HUDEP-2 (cell line): ENCODE data around the gene FBXL3.

Experiments
- DNase-seq, 76 experiments: peaks; one replicate each; lab custom pipeline; 2025; ENCODE audit not compliant: unreplicated experiment in 76 of 76; lab: John Stamatoyannopoulos, UW

FBXL3 gene, protein sequence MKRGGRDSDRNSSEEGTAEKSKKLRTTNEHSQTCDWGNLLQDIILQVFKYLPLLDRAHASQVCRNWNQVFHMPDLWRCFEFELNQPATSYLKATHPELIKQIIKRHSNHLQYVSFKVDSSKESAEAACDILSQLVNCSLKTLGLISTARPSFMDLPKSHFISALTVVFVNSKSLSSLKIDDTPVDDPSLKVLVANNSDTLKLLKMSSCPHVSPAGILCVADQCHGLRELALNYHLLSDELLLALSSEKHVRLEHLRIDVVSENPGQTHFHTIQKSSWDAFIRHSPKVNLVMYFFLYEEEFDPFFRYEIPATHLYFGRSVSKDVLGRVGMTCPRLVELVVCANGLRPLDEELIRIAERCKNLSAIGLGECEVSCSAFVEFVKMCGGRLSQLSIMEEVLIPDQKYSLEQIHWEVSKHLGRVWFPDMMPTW

DNA sequence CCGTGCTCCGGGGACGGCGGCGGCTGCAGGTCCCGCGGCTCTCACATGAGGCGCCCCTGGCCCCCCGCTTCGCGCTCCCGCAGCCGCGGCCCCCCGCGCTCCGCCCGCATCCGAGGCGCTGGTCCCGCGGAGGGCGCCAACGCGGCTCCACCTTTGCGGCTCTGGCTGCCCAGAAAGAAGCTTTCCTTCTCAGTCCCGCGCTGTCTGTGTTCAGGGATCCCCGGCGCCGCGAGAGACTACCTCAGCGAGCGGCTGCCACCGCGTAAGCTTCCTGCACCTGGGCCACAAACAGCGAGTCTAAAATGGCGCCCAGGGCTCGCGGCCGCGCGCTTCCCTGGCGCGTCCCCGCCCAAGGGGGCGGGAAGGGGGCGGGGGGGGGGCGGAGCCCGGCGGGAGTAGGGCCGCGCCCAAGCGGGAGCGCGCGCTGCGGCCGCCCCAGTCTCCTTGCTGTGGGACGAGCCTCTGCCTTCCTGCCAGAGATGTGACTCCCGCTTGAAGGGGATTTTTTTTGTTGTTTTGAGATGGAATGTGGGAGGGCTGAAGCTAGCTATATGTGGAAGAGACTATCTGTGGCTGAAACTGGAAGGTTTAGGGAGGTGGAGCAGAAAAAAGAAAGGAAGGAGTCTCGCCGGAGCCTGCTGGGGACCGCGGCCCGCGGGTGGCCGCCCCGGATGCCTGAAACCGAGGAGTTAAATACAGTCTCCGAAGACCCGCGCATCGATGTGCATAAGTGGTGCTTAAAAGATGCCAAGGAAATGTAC lies at the start of gene FBXL3:
FBXL3 (minus strand) TSS at position 299 of the 761 bp plus-strand sequence. CDS start 5,299 bp downstream, outside the sequence.
- DNase-seq: peak in 75 of 76 experiments; percentile 4 to 86 (median 70)

DNA sequence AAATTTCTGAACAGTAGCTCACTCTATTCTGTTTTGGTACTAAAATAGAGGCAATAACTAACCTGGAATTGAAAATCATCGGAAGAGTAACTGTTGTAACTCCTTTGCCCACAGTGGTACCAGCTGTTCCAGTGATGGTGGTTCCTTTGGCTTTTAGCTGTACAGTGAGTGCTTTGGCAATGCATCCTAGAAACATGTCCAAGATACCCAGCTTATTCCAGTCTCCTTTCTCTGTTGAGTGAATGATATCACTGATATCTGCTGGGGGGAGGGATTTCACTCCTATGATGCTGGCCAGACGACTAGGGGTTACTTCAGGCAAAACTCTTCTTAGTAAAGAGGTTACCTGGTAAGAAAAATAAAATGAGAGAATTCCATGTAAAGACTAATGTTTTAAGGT lies 40.6 kb upstream of the FBXL3 start:
- DNase-seq: no peak

DNA sequence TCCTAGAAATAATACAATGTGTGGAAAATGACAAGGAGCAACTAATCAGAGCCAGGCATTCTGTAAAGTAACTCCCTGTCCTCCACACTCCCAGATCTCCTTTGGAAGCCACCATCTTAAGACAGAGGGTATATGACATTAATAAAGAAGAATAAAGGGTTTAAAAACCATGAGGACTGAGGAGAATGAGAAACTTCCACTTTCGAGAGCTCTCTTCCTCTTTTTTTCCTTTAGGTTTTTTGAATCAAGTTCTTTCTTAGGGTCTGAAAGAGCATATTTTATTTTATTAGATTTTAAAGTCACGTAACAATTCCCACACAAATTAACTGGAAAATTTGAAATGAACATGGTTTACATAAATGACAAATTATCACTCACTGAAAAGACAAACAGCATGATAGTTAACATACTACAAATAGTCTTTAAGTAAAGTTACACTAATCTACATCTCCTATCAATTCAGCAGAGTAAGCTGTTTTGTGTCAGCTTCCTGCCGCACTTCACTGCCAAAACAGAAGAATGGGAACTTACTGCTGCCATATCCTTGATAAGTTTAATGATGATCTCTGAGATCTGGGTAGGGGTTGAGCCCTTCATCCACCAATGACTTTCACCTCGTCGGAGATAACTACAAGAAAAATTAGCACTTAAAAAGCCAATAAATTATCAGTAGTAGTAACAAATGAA lies 38.6 kb upstream of the FBXL3 start:
- no peak for DNase-seq

DNA sequence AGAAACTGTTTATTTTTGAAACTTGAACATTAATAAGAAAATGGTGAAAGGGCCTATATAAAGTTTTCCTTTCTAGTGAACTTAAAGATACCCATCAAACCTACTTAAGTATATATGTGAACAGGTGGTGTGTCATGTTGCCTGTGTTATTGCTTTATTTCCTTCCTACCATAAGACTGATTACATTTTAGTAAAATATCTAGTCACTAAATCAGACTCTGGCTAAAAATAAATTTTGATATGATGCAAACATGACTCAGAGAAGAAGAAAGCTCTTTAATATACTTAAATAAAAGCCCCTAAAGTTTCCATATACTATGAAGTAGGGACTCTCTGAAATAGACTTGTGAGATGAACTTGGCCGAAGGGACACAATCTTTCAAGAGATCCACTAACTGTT lies 35.1 kb upstream of the FBXL3 start:
- DNase-seq: no peak

DNA sequence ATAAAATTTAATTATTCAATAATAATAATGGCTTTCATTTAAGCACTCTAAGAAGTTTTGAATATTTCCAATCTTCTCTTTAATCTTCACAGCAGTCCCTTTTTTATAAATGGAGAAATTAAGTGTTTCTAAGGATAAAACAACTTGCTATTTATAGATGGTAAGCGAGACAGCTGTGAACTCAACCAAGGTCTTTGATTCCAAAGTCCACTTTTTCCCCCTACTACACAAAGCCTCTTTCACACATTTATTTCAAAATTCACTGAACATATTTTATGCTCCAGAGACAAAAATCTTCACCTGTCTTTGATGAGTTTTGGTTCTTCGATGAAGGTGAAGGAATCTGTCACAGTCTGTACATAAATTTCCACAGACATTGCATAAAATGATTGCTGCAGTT lies 34.4 kb upstream of the FBXL3 start:
- no peak for DNase-seq

GRCh38 chr13:77056886-77057285 lies 29.9 kb upstream of the FBXL3 start:
- no peak for DNase-seq

- no peak for DNase-seq
These were observed 29.4 kb upstream of the FBXL3 start for GRCh38 chr13:77056382-77056781.

DNA sequence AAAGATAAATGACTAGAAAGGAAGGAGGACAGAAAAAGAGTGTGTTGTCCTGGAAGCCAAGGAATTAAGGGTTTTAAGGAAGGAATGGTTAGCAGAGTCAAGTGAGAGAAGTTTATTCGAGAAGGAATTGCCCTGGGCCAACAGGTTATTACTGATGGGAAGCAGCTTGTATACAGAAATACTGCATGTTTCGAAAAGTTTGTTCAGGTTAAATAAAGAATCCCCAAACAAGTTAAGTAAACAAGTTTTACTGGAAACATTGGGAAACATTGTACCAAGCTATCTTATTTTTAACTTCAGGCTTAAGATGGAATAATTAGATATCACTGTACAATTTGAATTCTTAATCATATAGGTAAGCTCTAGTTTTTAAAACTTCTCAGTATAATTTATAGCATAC lies 28.2 kb upstream of the FBXL3 start:
- no peak for DNase-seq

DNA sequence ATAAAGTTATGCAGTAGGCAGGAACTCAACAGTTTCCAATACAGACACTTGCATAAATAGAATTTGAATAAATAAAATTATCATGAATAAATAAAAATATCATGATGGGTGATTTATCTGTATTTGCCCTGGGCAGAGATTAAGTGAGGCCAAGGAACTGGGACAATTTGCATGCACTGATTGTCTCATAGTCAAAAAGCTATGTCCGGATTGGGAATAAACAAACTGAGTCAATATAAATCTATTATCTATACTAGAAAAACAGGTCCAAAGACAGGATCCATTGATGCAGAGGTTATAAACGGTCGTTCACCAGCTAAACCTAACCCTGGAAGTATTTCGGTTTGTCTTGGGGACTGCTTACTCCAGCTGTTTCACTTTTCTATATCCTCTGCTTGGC lies 26.2 kb upstream of the FBXL3 start:
- no peak for DNase-seq

DNA sequence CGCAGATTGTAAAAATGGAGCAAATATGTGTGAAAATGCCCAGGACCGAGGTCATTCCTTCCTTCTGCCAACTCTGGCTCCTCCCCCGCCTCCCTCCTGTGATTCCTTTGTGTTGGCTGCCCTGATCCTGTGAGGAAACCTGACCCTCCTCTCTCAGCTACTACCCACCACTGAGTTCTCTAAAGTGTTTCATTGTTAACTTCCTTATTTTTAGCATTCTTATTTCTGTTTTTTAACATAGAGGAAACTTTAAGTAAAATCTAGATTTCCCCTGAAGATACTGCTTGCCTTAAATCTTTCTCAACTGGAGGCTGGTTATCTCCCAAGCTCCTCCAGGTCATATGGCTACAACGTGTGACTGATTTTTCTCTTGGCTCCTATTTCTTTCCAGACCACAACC lies 21.7 kb upstream of the FBXL3 start:
- DNase-seq: no peak

DNA sequence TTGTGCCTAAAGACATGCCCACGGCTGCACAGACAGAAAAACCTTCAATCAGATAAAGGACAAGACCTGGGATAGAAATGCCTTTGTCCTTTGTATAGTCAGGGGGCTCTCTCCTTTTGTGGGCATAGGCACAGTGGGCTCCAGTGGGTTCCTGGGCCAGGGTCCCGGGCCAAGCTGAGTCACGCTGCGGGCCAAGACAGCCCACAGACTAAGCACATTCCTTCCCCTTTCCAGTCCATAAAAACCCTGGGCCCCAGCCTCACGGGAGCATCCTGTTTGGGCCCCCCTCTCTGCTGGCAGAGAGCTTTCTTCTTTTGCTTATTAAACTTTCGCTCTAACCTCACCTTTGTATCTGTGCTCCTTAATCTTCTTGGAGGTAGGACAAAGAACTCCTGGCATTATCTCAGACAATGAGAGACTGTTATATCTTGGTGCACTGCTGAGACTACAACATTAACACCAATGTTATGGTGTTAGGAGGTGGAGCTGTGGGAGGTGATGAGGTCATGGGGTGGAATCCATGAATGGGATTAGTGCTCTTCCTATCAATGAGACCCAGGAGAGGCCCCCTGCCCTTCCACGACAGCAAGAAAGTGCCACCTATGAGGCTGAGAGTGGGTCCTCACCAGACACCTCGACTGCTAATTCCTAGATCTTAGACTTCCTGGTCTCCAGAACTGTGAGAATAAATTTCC lies 20.8 kb upstream of the FBXL3 start:
- DNase-seq: no peak

GRCh38 chr13:77042566-77043177 lies 15.7 kb upstream of the FBXL3 start:
- no peak for DNase-seq

DNA sequence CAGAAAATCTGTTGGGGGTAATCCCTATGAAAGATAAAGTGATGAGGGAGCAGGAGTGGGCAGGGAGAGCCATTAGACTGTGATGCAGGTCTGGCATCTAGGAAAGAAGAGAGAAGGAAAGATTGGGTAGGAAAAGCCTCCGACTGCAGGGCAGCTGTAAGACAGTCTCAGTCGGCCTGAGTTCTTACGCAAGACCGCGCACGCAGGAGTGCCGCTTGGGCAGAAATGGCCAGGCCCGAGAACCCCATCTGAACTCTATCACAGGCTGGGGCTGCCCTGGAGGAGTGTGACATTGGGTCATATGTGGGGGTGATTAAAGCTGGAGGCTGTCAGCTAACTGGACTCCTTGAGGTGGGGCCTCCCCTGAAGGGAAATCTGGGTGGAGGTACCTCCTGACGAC lies 13.9 kb upstream of the FBXL3 start:
- DNase-seq: no peak

DNA sequence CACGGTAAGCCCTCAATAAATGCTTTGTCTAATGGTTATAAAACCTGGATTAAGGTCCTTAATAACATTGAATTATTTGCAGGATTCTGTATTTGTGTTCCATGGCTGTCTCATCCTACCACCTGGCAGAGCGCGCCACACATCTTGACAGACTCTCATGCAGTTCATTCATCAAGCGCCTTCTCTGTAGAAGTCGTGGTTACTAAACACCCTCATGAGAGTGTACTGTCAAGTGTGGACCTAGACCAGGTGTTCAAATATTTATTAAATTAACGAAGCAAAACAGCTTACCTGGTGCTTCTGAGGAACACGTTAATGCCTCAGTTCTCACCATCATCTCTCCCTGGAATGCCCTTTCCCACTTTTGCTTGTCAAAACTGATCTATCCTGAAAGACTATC lies 13.1 kb upstream of the FBXL3 start:
- no peak for DNase-seq

GRCh38 chr13:77038907-77039480 lies 12.0 kb upstream of the FBXL3 start:
- no peak for DNase-seq

DNA sequence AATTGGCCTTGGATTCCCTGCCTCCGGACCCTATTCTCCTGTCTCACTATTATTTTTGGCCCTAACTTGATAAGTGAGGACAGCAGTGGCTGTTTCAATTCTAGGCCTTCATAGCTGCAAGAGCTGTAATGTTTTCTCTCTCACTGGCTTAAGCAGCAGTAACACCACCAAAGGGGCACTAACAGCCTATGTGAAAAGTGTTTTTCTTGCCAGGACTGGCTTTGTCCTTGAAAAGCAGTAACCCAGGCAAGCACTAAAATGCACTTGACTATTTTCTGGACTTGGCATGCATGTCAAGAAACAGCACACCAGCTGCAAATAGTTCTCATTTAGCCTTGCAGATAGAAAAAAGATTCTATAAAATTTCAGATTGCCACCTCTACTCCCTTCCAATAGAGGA lies 9.3 kb upstream of the FBXL3 start:
- DNase-seq: no peak

- DNase-seq: no peak
These were observed 7.9 kb upstream of the FBXL3 start for GRCh38 chr13:77034881-77035280.

- DNase-seq: no peak
These were observed 6.9 kb upstream of the FBXL3 start for GRCh38 chr13:77033717-77034302.

GRCh38 chr13:77031656-77032243 lies 4.8 kb upstream of the FBXL3 start:
- DNase-seq: no peak
